ENCODE data around the gene PELI2.

The PELI2 gene

GRCh38 chr14:56313789-56314188 is 195.6 kb downstream of the PELI2 start:
- DNase-seq, result peak in 1 of 2 experiments; percentile 18

GRCh38 chr14:56318393-56319115 is 200.3 kb downstream of the PELI2 start:
- DNase-seq, result no peak

- no peak for DNase-seq
Observed at GRCh38 chr14:56321861-56322260, 203.7 kb downstream of the PELI2 start.

GRCh38 chr14:56322531-56322930 is 204.3 kb downstream of the PELI2 start:
- DNase-seq, result peak; percentile 94 to 96

GRCh38 chr14:56324454-56324853 is 206.2 kb downstream of the PELI2 start:
- peak in 1 of 2 experiments; percentile 22 for DNase-seq

GRCh38 chr14:56324856-56325699 is 206.9 kb downstream of the PELI2 start:
- no peak for DNase-seq

- no peak for DNase-seq
Observed at GRCh38 chr14:56328021-56328420, 209.8 kb downstream of the PELI2 start.

GRCh38 chr14:56331592-56332216 is 213.5 kb downstream of the PELI2 start:
- DNase-seq, result no peak

- no peak for DNase-seq
Observed at GRCh38 chr14:56333359-56334292, 215.4 kb downstream of the PELI2 start.

GRCh38 chr14:56334458-56334857 is 216.2 kb downstream of the PELI2 start:
- no peak for DNase-seq

- no peak for DNase-seq
Observed at GRCh38 chr14:56338674-56339073, 220.5 kb downstream of the PELI2 start.

GRCh38 chr14:56339855-56340701 is 221.9 kb downstream of the PELI2 start:
- DNase-seq, result peak; percentile 70 to 90

- DNase-seq, result no peak
Observed at GRCh38 chr14:56340932-56341331, 222.7 kb downstream of the PELI2 start.

- DNase-seq, result peak in 1 of 2 experiments; percentile 46
Observed at GRCh38 chr14:56341766-56342493, 223.7 kb downstream of the PELI2 start.

GRCh38 chr14:56342494-56342942 is 224.3 kb downstream of the PELI2 start:
- no peak for DNase-seq

GRCh38 chr14:56349960-56350359 is 231.7 kb downstream of the PELI2 start:
- no peak for DNase-seq
